Keratinocyte (primary cell): Measurements from ENCODE around the gene MET.

Experiments used
- EZH2 ChIP-seq: IDR thresholded peaks from one replicate; pipeline ENCODE4 v1.6.1; 2012; ENCODE audit warnings: inconsistent platforms, mild to moderate bottlenecking, low read length, moderate library complexity
- TF ChIP-seq, protein P1 (sequence below), 3 experiments: IDR thresholded peaks in 1 of 3; conservative IDR thresholded peaks in 1 of 3; optimal IDR thresholded peaks in 1 of 3; 2 replicates in 2 of 3; 3 replicates in 1 of 3; pipeline versions ENCODE3 to v1.5.1; 2011; ENCODE audit warnings: low read length in 3 of 3, mild to moderate bottlenecking in 3 of 3, moderate library complexity in 2 of 3, control low read depth in 1 of 3, inconsistent platforms in 1 of 3; ENCODE audit not compliant: insufficient read depth in 2 of 3; ENCODE audit errors: extremely low read depth in 1 of 3

DNA sequence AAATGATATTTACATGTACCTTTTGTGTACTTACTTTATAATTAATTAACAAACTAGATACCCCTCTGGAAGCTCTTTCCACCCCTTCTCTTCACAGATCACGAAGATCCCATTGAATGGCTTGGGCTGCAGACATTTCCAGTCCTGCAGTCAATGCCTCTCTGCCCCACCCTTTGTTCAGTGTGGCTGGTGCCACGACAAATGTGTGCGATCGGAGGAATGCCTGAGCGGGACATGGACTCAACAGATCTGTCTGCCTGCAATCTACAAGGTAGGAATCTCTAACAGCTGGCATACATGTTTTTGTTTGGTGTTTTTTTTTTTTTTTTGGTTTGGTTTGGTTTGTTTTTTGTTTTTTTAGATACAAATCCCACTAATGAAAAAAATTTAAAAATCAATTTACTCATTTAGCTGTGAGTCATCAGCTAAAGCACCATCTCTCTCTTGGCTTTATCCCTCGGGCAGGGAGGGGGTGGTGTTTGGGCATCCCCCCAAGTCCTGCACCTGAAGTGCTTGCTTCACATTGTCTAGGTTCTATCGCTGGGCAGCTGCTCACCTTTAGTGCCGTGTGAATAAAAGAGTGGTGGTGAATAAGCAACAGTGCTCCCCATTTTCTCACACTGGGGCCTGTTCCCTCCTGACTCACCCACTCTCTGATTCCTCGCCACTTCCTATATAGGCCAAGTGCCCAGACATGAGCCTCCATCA is 68.9 kb downstream of the MET start:
- TF ChIP-seq, protein P1, sequence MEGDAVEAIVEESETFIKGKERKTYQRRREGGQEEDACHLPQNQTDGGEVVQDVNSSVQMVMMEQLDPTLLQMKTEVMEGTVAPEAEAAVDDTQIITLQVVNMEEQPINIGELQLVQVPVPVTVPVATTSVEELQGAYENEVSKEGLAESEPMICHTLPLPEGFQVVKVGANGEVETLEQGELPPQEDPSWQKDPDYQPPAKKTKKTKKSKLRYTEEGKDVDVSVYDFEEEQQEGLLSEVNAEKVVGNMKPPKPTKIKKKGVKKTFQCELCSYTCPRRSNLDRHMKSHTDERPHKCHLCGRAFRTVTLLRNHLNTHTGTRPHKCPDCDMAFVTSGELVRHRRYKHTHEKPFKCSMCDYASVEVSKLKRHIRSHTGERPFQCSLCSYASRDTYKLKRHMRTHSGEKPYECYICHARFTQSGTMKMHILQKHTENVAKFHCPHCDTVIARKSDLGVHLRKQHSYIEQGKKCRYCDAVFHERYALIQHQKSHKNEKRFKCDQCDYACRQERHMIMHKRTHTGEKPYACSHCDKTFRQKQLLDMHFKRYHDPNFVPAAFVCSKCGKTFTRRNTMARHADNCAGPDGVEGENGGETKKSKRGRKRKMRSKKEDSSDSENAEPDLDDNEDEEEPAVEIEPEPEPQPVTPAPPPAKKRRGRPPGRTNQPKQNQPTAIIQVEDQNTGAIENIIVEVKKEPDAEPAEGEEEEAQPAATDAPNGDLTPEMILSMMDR (optimal IDR thresholded peaks at IDR 0.05 in 1 of 3, IDR thresholded peaks at IDR 0.05 in 1 of 3, conservative IDR thresholded peaks at IDR 0.05 in 1 of 3; ENCODE audit: extremely low read depth in 1 of 3, insufficient read depth in 2 of 3, low read length in 3 of 3) = no peak
- TF ChIP-seq EZH2 = no peak
